ENCODE data around the gene FKBP15.

Gene FKBP15

GRCh38 chr9:113183956-113184488 lies 37.1 kb downstream of the FKBP15 start:
- no peak for DNase-seq (ENCODE audit: low read depth)

GRCh38 chr9:113181165-113181564 lies 39.9 kb downstream of the FKBP15 start:
- no peak for DNase-seq (ENCODE audit: low read depth)

GRCh38 chr9:113179839-113180238 lies 41.2 kb downstream of the FKBP15 start:
- no peak for DNase-seq (ENCODE audit: low read depth)

GRCh38 chr9:113178087-113178486 lies 43.0 kb downstream of the FKBP15 start:
- no peak for DNase-seq (ENCODE audit: low read depth)

DNA sequence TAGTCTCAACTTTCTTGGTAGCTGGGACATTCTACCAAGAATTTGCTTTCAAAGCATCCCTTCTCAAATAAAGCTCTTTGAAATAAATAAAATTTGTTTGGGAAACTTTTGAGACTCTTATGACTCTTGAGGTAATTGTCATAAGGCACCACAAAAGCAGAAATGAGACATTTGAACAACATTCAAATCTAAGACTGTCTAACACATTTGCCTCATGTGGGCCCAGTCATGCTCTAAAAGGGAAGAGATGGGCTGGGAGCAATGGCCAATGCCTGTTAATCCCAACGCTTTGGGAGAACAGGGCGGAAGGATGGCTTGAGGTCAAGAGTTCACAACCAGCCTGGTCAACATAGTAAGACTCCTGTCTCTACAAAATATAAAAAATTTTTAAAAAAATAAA lies 43.8 kb downstream of the FKBP15 start:
- DNase-seq (ENCODE audit: low read depth): no peak

DNA sequence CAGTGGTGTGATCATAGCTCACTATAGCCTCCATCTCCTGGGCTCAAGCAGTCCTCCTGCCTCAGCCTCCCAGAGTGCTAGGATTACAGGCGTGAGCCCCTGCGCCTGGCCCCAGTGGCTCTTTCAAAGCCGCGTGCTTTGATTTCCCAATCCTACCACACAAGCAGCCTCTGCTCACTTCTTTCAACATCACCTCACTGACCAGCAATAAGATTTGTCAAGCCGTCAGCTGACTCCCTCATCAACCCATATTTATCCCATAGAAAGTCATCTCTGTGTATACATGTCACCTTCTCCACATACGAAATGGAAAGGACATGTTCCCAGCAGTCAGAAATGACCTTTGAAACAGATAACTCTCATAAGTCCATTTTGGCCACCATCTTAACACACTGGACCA lies 44.3 kb downstream of the FKBP15 start:
- no peak for DNase-seq (ENCODE audit: low read depth)

DNA sequence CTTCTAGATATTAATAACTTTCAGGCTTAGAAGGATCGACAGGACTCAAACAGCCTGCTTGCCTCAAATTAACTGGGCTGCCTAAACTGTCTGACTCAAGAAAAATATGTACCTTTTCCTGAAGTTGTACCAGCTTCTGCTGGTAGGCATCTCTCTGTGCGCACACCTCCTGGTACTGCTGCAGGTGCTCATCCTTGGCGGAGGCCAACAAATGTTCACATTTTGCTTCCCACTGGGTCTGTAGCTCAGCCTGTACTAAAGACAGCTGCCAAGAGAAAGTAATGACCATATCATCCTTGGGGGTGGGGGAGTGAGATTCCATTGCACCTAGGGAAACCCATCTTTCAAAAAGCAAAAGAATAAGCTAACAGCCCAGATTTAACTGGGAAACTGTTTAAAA lies 47.7 kb downstream of the FKBP15 start:
- no peak for DNase-seq (ENCODE audit: low read depth)

DNA sequence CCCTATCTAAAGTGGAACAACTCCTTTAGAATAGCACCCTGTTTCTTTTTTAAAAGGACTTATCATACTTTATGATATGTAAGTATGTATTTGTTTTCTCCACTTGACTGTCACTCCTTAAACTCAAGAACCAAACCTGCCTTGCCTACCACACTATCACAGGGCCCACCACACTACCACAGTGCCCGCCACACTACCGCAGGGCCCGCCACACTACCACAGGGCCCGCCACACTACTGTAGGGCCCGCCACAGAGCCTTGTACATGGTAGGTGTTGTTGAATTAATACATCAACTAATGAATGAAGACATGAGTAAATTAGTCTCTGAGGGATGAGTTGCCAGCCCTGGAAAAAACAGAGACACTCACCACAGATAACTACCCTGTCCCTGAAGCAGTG lies 52.3 kb downstream of the FKBP15 start:
- DNase-seq (ENCODE audit: low read depth): no peak

- no peak for DNase-seq (ENCODE audit: low read depth)
Observed at GRCh38 chr9:113166039-113166438, 55.0 kb downstream of the FKBP15 start.

DNA sequence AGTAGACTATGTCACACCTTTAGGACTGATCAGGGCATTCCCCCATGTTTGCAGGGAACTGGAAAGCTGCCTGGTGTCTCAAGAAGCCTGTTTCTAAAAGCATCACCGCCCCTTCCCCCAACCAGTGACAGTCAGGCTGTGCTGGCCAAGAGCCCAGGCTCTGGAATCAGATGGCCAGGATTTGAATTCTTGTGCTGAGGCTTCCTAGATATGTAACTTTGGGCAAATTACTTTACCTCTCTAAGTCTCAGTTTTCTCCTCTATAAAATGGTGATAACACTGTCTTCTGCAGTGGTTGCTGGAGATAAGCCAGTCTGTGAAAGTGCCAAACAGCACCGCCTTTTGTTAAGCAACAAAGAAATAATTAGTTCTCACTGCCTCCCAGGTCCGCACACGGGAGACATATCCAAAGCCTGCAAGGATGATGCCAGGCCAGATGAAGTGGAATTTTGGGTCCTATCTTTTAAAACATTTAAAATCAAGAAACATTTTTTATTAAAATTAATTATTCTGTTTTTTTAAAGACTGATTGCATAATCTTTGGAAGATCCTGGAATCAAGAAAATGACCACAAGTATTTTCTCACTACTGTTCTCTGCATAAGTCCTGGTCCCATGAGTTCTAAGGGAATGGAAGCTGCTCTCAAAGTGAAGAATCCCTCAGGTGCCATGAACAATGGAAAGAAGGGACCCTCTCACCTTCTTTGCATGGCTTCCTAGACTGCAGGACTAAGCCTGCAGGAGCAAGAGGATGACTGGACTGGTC lies 56.4 kb downstream of the FKBP15 start:
- DNase-seq (ENCODE audit: low read depth): no peak

DNA sequence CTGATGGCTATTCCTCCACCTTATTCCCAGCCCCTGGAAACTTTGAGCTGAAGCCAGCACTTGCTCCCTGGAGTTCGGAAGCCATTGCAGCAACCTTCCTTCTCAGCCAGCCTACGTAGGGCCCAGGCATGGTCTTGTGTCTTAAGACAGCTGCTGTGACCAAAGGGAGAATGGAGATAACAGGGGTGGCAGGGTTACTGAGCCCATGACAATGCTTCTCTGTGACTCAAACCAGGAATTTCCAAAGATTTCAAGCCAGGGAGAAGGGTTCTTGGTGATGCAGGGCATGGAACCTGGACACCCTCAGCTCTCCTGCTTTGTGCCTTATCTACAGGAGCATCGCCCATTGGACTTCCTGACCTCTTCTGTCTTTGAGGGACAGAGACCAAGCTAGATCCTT lies 58.1 kb downstream of the FKBP15 start:
- DNase-seq (ENCODE audit: low read depth): no peak

- DNase-seq (ENCODE audit: low read depth): no peak
Observed at GRCh38 chr9:113160571-113160970, 60.5 kb downstream of the FKBP15 start.

- DNase-seq (ENCODE audit: low read depth): no peak
Observed at GRCh38 chr9:113158446-113158845, 62.6 kb downstream of the FKBP15 start.

DNA sequence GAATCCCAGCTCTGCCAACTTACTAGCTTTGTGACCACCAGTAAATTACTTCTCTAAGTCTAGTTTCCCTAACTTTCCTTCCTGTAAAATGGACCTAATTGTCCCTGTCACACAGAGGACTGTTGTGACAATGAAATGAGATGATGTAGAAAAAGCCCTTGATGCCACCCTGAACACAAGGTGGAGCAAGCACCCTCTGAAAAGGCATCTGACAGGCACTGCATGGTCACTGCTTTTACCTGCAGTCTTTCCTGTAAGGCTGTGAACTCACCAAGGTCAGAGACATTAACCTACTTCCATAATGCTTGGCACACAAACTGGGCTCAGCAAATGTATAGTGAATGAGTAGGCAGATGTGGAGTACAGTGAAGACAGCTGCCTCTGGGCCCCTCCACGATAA lies 64.2 kb downstream of the FKBP15 start:
- no peak for DNase-seq (ENCODE audit: low read depth)

DNA sequence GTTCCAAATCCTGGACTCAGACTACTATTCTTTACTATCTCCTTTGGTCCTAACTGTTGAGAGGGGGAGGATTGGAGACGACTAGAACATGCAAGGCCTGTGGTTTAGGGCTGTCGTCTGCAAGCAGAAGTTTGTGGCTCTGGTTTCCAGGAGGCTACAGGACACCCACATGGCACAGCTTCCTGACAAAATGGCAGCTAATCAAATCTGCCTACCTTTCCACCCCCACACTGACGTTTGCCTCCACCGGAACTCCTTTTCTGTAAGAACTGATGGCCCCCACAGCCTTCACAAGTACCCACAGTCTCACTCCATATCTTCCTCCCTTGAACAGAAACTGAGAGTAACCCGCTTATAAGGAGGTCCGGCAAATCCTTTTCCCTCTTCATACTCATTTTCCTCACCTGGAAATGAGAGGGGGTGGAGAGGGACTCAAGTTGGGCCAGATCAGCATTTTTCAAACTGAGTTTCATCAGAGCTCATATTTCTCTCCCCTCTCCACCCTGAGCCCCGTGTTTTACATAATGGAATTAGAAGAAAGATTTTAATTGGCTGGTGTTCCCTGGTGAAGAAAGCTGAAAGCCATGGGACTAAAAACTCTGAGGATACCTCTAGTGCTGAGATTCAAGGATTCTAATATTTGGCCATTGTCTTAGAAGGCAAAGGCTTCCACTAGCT lies 65.0 kb downstream of the FKBP15 start:
- no peak for DNase-seq (ENCODE audit: low read depth)

GRCh38 chr9:113154946-113155345 lies 66.1 kb downstream of the FKBP15 start:
- DNase-seq (ENCODE audit: low read depth): no peak

GRCh38 chr9:113154471-113154870 lies 66.6 kb downstream of the FKBP15 start:
- no peak for DNase-seq (ENCODE audit: low read depth)

- no peak for DNase-seq (ENCODE audit: low read depth)
Observed at GRCh38 chr9:113153599-113153998, 67.5 kb downstream of the FKBP15 start.

GRCh38 chr9:113152699-113153098 lies 68.4 kb downstream of the FKBP15 start:
- DNase-seq (ENCODE audit: low read depth): no peak

GRCh38 chr9:113151696-113152630 lies 69.1 kb downstream of the FKBP15 start:
- no peak for DNase-seq (ENCODE audit: low read depth)

DNA sequence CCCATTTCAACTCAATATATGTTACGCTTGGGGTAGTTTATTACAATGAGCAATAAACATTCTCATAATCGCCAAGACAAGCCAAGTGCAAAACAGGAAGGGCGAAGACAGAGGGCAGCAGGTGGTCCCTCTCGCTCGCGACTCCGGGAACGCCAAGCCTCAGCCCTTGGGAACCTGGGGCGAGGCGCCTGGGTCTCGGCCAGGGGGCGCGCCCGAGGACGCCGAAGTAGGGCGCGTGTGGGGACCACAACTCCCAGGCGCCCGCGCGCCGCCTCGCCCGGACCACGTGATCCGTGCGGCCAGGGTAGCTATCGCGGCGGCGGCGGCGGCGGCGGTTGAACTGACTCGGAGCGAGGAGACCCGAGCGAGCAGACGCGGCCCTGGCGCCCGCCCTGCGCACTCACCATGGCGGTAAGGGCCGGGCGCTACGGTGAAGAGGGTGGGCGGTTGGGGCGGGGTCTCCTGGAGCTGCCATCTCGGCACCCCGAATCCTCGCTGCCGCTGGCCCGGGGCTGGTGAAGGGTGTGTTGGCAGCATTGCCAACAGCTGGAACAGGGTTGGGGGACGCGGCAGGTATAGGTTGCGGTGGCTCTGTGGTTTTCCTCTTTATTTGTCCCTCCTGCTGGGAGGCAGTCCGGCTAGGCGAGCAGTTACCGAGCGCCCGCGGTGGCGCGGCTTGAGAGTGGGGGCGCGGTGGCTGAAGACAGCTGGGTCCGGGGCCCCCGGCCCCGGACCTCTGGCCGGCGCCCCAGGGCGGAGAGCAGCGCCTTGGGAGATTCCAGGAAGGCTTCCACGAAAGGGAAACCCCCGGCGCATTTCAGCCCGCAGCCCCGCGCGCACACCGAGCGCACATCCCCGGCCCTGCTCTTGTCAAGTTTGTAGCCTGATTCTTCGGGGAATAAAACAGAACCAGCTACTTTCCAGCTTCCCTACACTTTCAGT lies 70.1 kb downstream of the FKBP15 start, which contains the start of gene SLC31A2:
TSS of gene SLC31A2 (plus strand) at position 338 of the 942 bp plus-strand sequence. CDS start at position 406, 68 bp downstream.
- peak; percentile 73 for DNase-seq (ENCODE audit: low read depth)
